Type B pancreatic cell (in vitro differentiated cells): ENCODE results near the gene SACM1L. TPM values are rescaled to one million over a fixed set of nuclear protein-coding genes. Genes with fewer than 3 reads are reported as not detected.
A peak's percentile ranks its signal among the peaks of the same experiment; 100 is the strongest.

ENCODE experiments used
- DNase-seq: peaks from one replicate; pipeline ENCODE4 v3.0.0; 2021; ENCODE audit warnings: mixed read lengths; ENCODE audit not compliant: unreplicated experiment; ENCODE audit errors: extremely low spot score
- H3K27ac Mint-ChIP-seq: 2 replicates; pipeline ENCODE4 v1.8.0; 2021; ENCODE audit warnings: mild to moderate bottlenecking, mixed read lengths
- H3K27me3 Mint-ChIP-seq: 2 replicates; pipeline ENCODE4 v1.8.0; 2021; ENCODE audit warnings: mixed read lengths
- H3K36me3 Mint-ChIP-seq: 2 replicates; pipeline ENCODE4 v1.8.0; 2021; ENCODE audit warnings: mixed read lengths
- H3K4me1 Mint-ChIP-seq: one replicate; pipeline ENCODE4 v1.8.0; 2021; ENCODE audit warnings: mixed read lengths; ENCODE audit not compliant: unreplicated experiment
- H3K4me3 Mint-ChIP-seq: 2 replicates; pipeline ENCODE4 v1.8.0; 2021; ENCODE audit warnings: mild to moderate bottlenecking, mixed read lengths
- H3K9me3 Mint-ChIP-seq: 2 replicates; pipeline ENCODE4 v1.8.0; 2021; ENCODE audit warnings: mixed read lengths
- CTCF ChIP-seq: fragments of 200-600 bp; sonication (generic); conservative IDR thresholded peaks from 2 replicates; pipeline ENCODE4 v1.5.0; 2021; ENCODE audit warnings: antibody characterized with exemption, mild to moderate bottlenecking
- total RNA-seq: library from RNA; stranded (reverse); gene quantifications from 2 replicates; pipeline ENCODE4 v1.2.1, GENCODE V29; 2021; ENCODE audit warnings: low replicate concordance

The SACM1L gene
- total RNA-seq, 1 donor from 2014 or later = 51.6 TPM

- H3K4me1 Mint-ChIP-seq = no peaks in the 10 kb centered on the region
- H3K27ac Mint-ChIP-seq = no peak overlapping the region
- H3K9me3 Mint-ChIP-seq = no peaks in the 10 kb centered on the region
- no peak overlapping the region for H3K4me3 Mint-ChIP-seq
- no peaks in the 10 kb centered on the region for H3K27me3 Mint-ChIP-seq
- H3K36me3 Mint-ChIP-seq = peaks cover 37% of the 10 kb centered on the region
- no peak for TF ChIP-seq CTCF
- no peak for DNase-seq
Observed at GRCh38 chr3:45670991-45671390, 18.2 kb upstream of the SACM1L start.

GRCh38 chr3:45673273-45673672, 15.9 kb upstream of the SACM1L start:
- H3K9me3 Mint-ChIP-seq = no peaks in the 10 kb centered on the region
- H3K27ac Mint-ChIP-seq = no peak overlapping the region
- no peaks in the 10 kb centered on the region for H3K27me3 Mint-ChIP-seq
- no peak for DNase-seq
- peaks cover 16% of the 10 kb centered on the region for H3K4me1 Mint-ChIP-seq
- peaks cover 38% of the 10 kb centered on the region for H3K36me3 Mint-ChIP-seq
- TF ChIP-seq CTCF = no peak
- no peak overlapping the region for H3K4me3 Mint-ChIP-seq

GRCh38 chr3:45676325-45677032, 12.7 kb upstream of the SACM1L start:
- Mint-ChIP-seq H3K9me3 (no peaks in the 10 kb centered on the region), H3K27ac (peak overlapping the region; percentile 70), H3K27me3 (no peaks in the 10 kb centered on the region), H3K4me1 (peaks cover 16% of the 10 kb centered on the region), H3K4me3 (no peak overlapping the region), H3K36me3 (peaks cover 28% of the 10 kb centered on the region)
- no peak for TF ChIP-seq CTCF
- no peak for DNase-seq

- H3K4me1 Mint-ChIP-seq = peaks cover 16% of the 10 kb centered on the region
- peaks cover 28% of the 10 kb centered on the region for H3K36me3 Mint-ChIP-seq
- no peaks in the 10 kb centered on the region for H3K27me3 Mint-ChIP-seq
Observed at GRCh38 chr3:45677033-45677446, 12.2 kb upstream of the SACM1L start.

DNA sequence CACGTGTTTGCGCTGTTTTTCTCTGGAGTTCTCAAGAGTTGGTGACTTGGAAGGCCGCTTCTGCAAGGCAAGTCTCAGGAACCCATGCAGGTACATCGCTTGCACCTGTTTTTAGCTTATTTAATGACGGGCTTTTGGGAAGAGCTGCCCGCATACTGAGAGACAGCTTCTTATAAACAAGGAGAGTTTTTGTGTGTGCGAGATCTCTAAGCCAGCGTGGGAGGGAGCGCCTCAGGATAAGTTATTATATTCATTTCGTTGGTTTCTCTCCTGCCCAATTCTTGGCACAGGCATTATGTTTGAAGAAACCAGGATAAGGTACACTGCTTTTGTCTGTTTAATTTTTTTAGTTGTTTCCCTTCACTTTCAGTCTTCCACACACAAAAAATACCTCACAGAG, 11.4 kb upstream of the SACM1L start:
- DNase-seq = no peak
- peaks cover 21% of the 10 kb centered on the region for H3K36me3 Mint-ChIP-seq
- peaks cover 16% of the 10 kb centered on the region for H3K4me1 Mint-ChIP-seq
- TF ChIP-seq CTCF = no peak
- no peaks in the 10 kb centered on the region for H3K27me3 Mint-ChIP-seq
- peak overlapping the region; percentile 70 for H3K27ac Mint-ChIP-seq
- H3K4me3 Mint-ChIP-seq = no peak overlapping the region
- no peaks in the 10 kb centered on the region for H3K9me3 Mint-ChIP-seq

More at GRCh38 chr3:45677033-45677446, 12.2 kb upstream of the SACM1L start:
- H3K4me3 Mint-ChIP-seq = no peak overlapping the region
- peak overlapping the region; percentile 70 for H3K27ac Mint-ChIP-seq
- no peaks in the 10 kb centered on the region for H3K9me3 Mint-ChIP-seq
- no peak for TF ChIP-seq CTCF
- no peak for DNase-seq
